ENCODE measurements around the gene FYB1.

GRCh38 chr5:39238366-39239105 lies 19.2 kb upstream of the FYB1 start:
- TF ChIP-seq, protein P1, sequence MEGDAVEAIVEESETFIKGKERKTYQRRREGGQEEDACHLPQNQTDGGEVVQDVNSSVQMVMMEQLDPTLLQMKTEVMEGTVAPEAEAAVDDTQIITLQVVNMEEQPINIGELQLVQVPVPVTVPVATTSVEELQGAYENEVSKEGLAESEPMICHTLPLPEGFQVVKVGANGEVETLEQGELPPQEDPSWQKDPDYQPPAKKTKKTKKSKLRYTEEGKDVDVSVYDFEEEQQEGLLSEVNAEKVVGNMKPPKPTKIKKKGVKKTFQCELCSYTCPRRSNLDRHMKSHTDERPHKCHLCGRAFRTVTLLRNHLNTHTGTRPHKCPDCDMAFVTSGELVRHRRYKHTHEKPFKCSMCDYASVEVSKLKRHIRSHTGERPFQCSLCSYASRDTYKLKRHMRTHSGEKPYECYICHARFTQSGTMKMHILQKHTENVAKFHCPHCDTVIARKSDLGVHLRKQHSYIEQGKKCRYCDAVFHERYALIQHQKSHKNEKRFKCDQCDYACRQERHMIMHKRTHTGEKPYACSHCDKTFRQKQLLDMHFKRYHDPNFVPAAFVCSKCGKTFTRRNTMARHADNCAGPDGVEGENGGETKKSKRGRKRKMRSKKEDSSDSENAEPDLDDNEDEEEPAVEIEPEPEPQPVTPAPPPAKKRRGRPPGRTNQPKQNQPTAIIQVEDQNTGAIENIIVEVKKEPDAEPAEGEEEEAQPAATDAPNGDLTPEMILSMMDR (conservative IDR thresholded peaks at IDR 0.05): no peak
- TF ChIP-seq EZH2 (IDR thresholded peaks at IDR 0.05; ENCODE audit: low read depth): no peak
